ENCODE results near the gene PRKCQ.

The PRKCQ gene

GRCh38 chr10:6507311-6507710 is 72.8 kb downstream of the PRKCQ start:
- H3K4me1 ChIP-seq (ENCODE audit: low read depth, poor library complexity, severe bottlenecking), result no peaks in the 10 kb centered on the region
- no peak overlapping the region for H3K27ac ChIP-seq
- TF ChIP-seq, protein P1, sequence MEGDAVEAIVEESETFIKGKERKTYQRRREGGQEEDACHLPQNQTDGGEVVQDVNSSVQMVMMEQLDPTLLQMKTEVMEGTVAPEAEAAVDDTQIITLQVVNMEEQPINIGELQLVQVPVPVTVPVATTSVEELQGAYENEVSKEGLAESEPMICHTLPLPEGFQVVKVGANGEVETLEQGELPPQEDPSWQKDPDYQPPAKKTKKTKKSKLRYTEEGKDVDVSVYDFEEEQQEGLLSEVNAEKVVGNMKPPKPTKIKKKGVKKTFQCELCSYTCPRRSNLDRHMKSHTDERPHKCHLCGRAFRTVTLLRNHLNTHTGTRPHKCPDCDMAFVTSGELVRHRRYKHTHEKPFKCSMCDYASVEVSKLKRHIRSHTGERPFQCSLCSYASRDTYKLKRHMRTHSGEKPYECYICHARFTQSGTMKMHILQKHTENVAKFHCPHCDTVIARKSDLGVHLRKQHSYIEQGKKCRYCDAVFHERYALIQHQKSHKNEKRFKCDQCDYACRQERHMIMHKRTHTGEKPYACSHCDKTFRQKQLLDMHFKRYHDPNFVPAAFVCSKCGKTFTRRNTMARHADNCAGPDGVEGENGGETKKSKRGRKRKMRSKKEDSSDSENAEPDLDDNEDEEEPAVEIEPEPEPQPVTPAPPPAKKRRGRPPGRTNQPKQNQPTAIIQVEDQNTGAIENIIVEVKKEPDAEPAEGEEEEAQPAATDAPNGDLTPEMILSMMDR (conservative IDR thresholded peaks at IDR 0.05; ENCODE audit: low read depth, low read length), result no peak
- no peaks in the 10 kb centered on the region for H4K20me1 ChIP-seq (ENCODE audit: insufficient read depth)
- no peak overlapping the region for H2AFZ ChIP-seq (ENCODE audit: low read depth)
- no peak overlapping the region for H3K9ac ChIP-seq
- no peak overlapping the region for H3K4me2 ChIP-seq
- H3K79me2 ChIP-seq (ENCODE audit: insufficient read depth, low read depth), result no peaks in the 10 kb centered on the region
- no peak overlapping the region for H3K4me3 ChIP-seq (IDR thresholded peaks at IDR 0.05; ENCODE audit: insufficient read depth, low read depth, low read length)
- H3K36me3 ChIP-seq (ENCODE audit: insufficient read depth), result no peaks in the 10 kb centered on the region
- no peaks in the 10 kb centered on the region for H3K27me3 ChIP-seq (ENCODE audit: insufficient read depth, low read depth)

GRCh38 chr10:6505300-6505699 is 74.8 kb downstream of the PRKCQ start:
- Histone ChIP-seq H3K4me3 (IDR thresholded peaks at IDR 0.05; ENCODE audit: insufficient read depth, low read depth, low read length) (no peak overlapping the region), H3K4me2 (no peak overlapping the region), H3K79me2 (ENCODE audit: insufficient read depth, low read depth) (no peaks in the 10 kb centered on the region), H3K9ac (no peak overlapping the region), H3K27me3 (ENCODE audit: insufficient read depth, low read depth) (no peaks in the 10 kb centered on the region), H3K27ac (no peak overlapping the region), H4K20me1 (ENCODE audit: insufficient read depth) (no peaks in the 10 kb centered on the region), H2AFZ (ENCODE audit: low read depth) (no peak overlapping the region), H3K4me1 (ENCODE audit: low read depth, poor library complexity, severe bottlenecking) (no peaks in the 10 kb centered on the region), H3K36me3 (ENCODE audit: insufficient read depth) (no peaks in the 10 kb centered on the region)
- TF ChIP-seq, protein P1 (conservative IDR thresholded peaks at IDR 0.05; ENCODE audit: low read depth, low read length), result no peak

DNA sequence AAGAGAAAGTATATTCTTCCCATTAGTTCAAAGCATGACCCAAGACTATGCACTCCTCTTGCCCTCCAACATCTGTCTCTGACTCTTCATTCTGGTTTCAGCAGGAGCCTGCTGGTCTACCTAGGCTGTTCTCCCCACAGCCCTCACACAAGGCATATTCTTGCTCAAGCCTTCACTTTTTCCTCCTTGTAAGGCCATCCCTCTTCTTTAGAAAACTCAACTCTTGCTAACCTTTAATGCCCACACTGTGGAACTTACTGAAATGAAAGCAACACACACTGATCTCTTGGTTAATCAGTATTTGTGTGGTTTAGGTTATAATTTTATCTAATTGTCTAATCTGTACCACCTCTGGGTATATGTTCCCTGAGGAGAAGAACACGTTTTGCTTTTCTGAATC is 75.8 kb downstream of the PRKCQ start:
- Histone ChIP-seq H4K20me1 (ENCODE audit: insufficient read depth) (no peaks in the 10 kb centered on the region), H3K4me2 (no peak overlapping the region), H3K4me3 (IDR thresholded peaks at IDR 0.05; ENCODE audit: insufficient read depth, low read depth, low read length) (no peak overlapping the region), H3K27ac (no peak overlapping the region), H3K36me3 (ENCODE audit: insufficient read depth) (no peaks in the 10 kb centered on the region), H3K4me1 (ENCODE audit: low read depth, poor library complexity, severe bottlenecking) (no peaks in the 10 kb centered on the region), H3K79me2 (ENCODE audit: insufficient read depth, low read depth) (no peaks in the 10 kb centered on the region), H3K27me3 (ENCODE audit: insufficient read depth, low read depth) (no peaks in the 10 kb centered on the region), H3K9ac (no peak overlapping the region), H2AFZ (ENCODE audit: low read depth) (no peak overlapping the region)
- TF ChIP-seq, protein P1 (conservative IDR thresholded peaks at IDR 0.05; ENCODE audit: low read depth, low read length), result no peak

DNA sequence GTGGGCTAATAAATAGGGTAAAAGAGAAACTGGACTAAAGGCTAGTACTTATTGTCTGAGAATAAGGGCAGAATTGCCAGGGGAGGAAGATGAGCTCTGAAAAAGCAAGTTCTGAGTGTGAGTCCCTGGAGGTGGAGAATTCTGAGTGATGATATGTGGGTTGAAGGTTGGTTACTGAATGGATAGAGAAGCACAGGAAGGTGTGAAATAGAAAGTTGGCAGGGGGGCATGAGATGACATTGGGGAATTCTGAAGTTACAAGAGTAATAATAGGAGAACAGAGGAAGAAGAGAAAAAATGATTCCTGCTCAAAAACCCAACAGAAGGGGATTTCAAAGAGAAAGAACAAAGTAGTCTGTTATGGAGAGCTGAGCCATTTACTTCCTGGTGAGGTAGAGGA is 76.9 kb downstream of the PRKCQ start:
- TF ChIP-seq, protein P1 (conservative IDR thresholded peaks at IDR 0.05; ENCODE audit: low read depth, low read length), result no peak
- H3K4me1 ChIP-seq (ENCODE audit: low read depth, poor library complexity, severe bottlenecking), result no peaks in the 10 kb centered on the region
- no peaks in the 10 kb centered on the region for H4K20me1 ChIP-seq (ENCODE audit: insufficient read depth)
- H3K27me3 ChIP-seq (ENCODE audit: insufficient read depth, low read depth), result no peaks in the 10 kb centered on the region
- H2AFZ ChIP-seq (ENCODE audit: low read depth), result no peak overlapping the region
- no peak overlapping the region for H3K4me3 ChIP-seq (IDR thresholded peaks at IDR 0.05; ENCODE audit: insufficient read depth, low read depth, low read length)
- H3K4me2 ChIP-seq, result no peak overlapping the region
- no peaks in the 10 kb centered on the region for H3K79me2 ChIP-seq (ENCODE audit: insufficient read depth, low read depth)
- H3K36me3 ChIP-seq (ENCODE audit: insufficient read depth), result no peaks in the 10 kb centered on the region
- no peak overlapping the region for H3K27ac ChIP-seq
- no peak overlapping the region for H3K9ac ChIP-seq
